Aorta (tissue), 5 donors: ENCODE measurements around the gene PPP3CB. TPM values are rescaled to one million over a fixed set of nuclear protein-coding genes. Genes with fewer than 3 reads are reported as not detected.
"Not testable (repeated sequence)": the region's sequence is repeated elsewhere in the genome, so short reads cannot be mapped to it uniquely, and the experiment has no call there.

Source experiments
- ATAC-seq: fragments of 200-7000 bp; cut with Tn5 transposase; one replicate; pipeline ENCODE4 v1.9.1; 2022; ENCODE audit warnings: moderate library complexity; ENCODE audit not compliant: low FRiP score
- DNase-seq, 2 donors: peaks; one replicate each; pipeline ENCODE4 v3.0.0-alpha.2; 2020
- H3K27ac ChIP-seq, 2 donors: one replicate each; pipeline ENCODE4 v1.5.1; 2013; ENCODE audit warnings: low read length in 2 of 2, mild to moderate bottlenecking in 2 of 2, moderate library complexity in 2 of 2, control low read depth in 1 of 2, inconsistent platforms in 1 of 2, low read depth in 1 of 2
- H3K27me3 ChIP-seq, 2 donors: one replicate each; pipeline ENCODE4 v1.6.1; 2013; ENCODE audit warnings: control low read depth in 1 of 2, low read length in 1 of 2, mild to moderate bottlenecking in 1 of 2, moderate library complexity in 1 of 2; ENCODE audit not compliant: insufficient read depth in 2 of 2, control insufficient read depth in 1 of 2
- H3K36me3 ChIP-seq, 2 donors: one replicate each; pipeline ENCODE4 v1.6.1; 2013; ENCODE audit warnings: control low read depth in 1 of 2, low read length in 1 of 2, mild to moderate bottlenecking in 1 of 2; ENCODE audit not compliant: insufficient read depth in 2 of 2, control insufficient read depth in 1 of 2
- H3K4me1 ChIP-seq, 2 donors: one replicate each; pipeline ENCODE4 v1.6.1; 2013; ENCODE audit warnings: low read length in 2 of 2, control low read depth in 1 of 2, mild to moderate bottlenecking in 1 of 2, moderate library complexity in 1 of 2; ENCODE audit not compliant: insufficient read depth in 2 of 2, control insufficient read depth in 1 of 2
- H3K4me3 ChIP-seq, 2 donors: one replicate each; pipeline ENCODE4 v1.5.1; 2013; ENCODE audit warnings: low read length in 2 of 2, control low read depth in 1 of 2, mild to moderate bottlenecking in 1 of 2
- H3K9me3 ChIP-seq: one replicate; pipeline ENCODE4 v1.6.1; 2013; ENCODE audit warnings: mild to moderate bottlenecking, low read length; ENCODE audit not compliant: control insufficient read depth
- WGBS, 2 donors: extraction: QIAGEN DNeasy Blood & Tissue Kit; methylation state at CpG; one replicate each; pipeline ENCODE4 v1.1.7; 2013; 5-methylcytosine and 5-hydroxymethylcytosine counted together
- intact Hi-C, 2 donors: fragments of 100-400 bp; cut with DNase I; formaldehyde crosslinking; loops; one replicate each; pipeline versions ENCODE4 v1.14.2 to v1.15.0; 2022
- polyA plus RNA-seq, 2 donors: library from polyadenylated mRNA; stranded (reverse); fragments of 200-250 nt; gene quantifications; one replicate each; pipeline ENCODE4 v1.2.3, GENCODE V29; 2013
- total RNA-seq, 2 donors: library from RNA; stranded (reverse); fragmentation: NEBNext Ultra II Directional; extraction: Animal tissue kit (Norgen Biotek cat#: 25700); gene quantifications; one replicate each; pipeline ENCODE4 v1.2.1, GENCODE V29; 2021
- donor health status: healthy with polysubstance abuse.
- donor health status: Bipolar disorder and iron deficiency.
- donor health status: DM: no; HTN: no; CAD: no.
- donor health status: DM: no; HTN: no; CAD: no.
- donor health status: DM: yes; HTN: yes; CAD: no.

Gene PPP3CB
- total and polyA plus RNA-seq, 4 donors: 39.7 to 65.6 (median 53.5) TPM

GRCh38 chr10:73406846-73407245 is 89.0 kb downstream of the PPP3CB start:
- H3K36me3 ChIP-seq: peaks cover 0 to 2% of the 10 kb centered on the region in 2 donors
- H3K4me1 ChIP-seq: no peaks in the 10 kb centered on the region
- ATAC-seq (no peak), DNase-seq (no peak)
- intact Hi-C loops: no loop called here
- no peak overlapping the region for H3K27ac ChIP-seq
- no peaks in the 10 kb centered on the region for H3K9me3 ChIP-seq
- no peak overlapping the region for H3K4me3 ChIP-seq
- 46 to 55% methylated on average over 5 of the region's 5 CpGs for WGBS, 2 donors
- H3K27me3 ChIP-seq: no peaks in the 10 kb centered on the region

DNA sequence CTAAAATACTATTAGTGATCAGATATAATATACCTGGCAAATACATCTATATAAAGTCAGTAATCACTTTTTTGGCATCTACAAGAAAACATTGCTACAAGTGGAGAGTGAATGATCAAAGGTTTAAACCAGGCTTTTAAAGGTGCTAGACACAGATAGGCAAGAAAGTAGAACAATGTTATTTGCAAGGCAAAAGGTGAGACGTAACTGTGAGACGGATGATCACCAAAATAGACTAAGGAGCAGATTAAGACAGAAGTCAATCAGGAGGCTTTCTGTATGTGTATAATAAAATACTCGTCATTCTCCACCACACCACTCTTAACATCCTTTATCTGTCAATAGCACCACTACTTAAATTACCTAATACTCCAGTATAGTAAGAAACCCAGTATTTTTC is 90.3 kb downstream of the PPP3CB start:
- 93 to 94% methylated on average over 3 of the region's 3 CpGs for WGBS, 2 donors
- H3K36me3 ChIP-seq: peaks cover under 1 to 2% of the 10 kb centered on the region in 2 donors
- intact Hi-C loops: no loop called here
- ATAC-seq (no peak), DNase-seq (no peak)
- no peak overlapping the region for H3K4me3 ChIP-seq
- no peaks in the 10 kb centered on the region for H3K4me1 ChIP-seq
- H3K9me3 ChIP-seq: no peaks in the 10 kb centered on the region
- H3K27me3 ChIP-seq: no peaks in the 10 kb centered on the region
- no peak overlapping the region for H3K27ac ChIP-seq

GRCh38 chr10:73404690-73405089 is 91.1 kb downstream of the PPP3CB start:
- Histone ChIP-seq H3K4me1 (no peaks in the 10 kb centered on the region), H3K27ac (no peak overlapping the region), H3K4me3 (no peak overlapping the region), H3K36me3 (peaks cover 2% of the 10 kb centered on the region in 2 donors), H3K9me3 (no peaks in the 10 kb centered on the region), H3K27me3 (no peaks in the 10 kb centered on the region)
- ATAC-seq (no peak), DNase-seq (no peak)
- intact Hi-C loops: no loop called here
- 96% methylated on average over 9 of the region's 9 CpGs for WGBS, 2 donors

GRCh38 chr10:73401636-73402035 is 94.2 kb downstream of the PPP3CB start:
- DNase-seq: no peak
- Histone ChIP-seq H3K4me1 (no peaks in the 10 kb centered on the region), H3K4me3 (no peak overlapping the region), H3K27ac (no peak overlapping the region), H3K36me3 (peaks cover 2 to 3% of the 10 kb centered on the region in 2 donors), H3K9me3 (no peaks in the 10 kb centered on the region), H3K27me3 (no peaks in the 10 kb centered on the region)
- 93 to 98% methylated on average over 6 of the region's 6 CpGs for WGBS, 2 donors
- intact Hi-C loops: no loop called here
- no peak for ATAC-seq

DNA sequence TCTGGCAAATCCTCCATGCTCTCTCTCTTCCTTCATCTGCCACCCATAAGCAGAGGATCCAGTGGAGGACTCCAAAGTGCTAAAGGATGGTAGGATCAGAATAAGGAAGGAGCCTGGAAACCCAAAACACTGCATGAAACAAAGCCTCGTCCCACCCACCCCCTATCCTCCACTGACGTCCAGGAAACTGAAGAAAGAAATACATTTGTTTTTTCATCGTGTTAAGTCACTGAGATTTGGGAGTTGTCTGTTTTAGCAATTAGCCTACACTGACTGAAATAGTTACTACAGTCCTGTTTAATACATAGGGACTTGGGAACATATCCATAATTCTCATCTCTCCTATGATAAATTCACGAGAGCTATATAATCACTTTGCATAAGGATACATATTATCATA is 96.8 kb downstream of the PPP3CB start:
- no peaks in the 10 kb centered on the region for H3K27me3 ChIP-seq
- ATAC-seq: no peak
- intact Hi-C loops: no loop called here
- H3K36me3 ChIP-seq: peaks cover 3 to 5% of the 10 kb centered on the region in 2 donors
- H3K4me3 ChIP-seq: no peak overlapping the region
- no peak overlapping the region for H3K27ac ChIP-seq
- no peaks in the 10 kb centered on the region for H3K4me1 ChIP-seq
- WGBS, 2 donors: 64 to 74% methylated on average over 4 of the region's 4 CpGs
- DNase-seq: no peak
- H3K9me3 ChIP-seq: no peaks in the 10 kb centered on the region

- DNase-seq (no peak), ATAC-seq (no peak)
- H3K27me3 ChIP-seq: no peaks in the 10 kb centered on the region
- WGBS, 2 donors: 97% methylated on average over 6 of the region's 6 CpGs
- no peak overlapping the region for H3K27ac ChIP-seq
- H3K9me3 ChIP-seq: no peaks in the 10 kb centered on the region
- intact Hi-C loops: no loop called here
- H3K4me1 ChIP-seq: no peaks in the 10 kb centered on the region
- H3K4me3 ChIP-seq: no peak overlapping the region
- H3K36me3 ChIP-seq: peaks cover 3 to 5% of the 10 kb centered on the region in 2 donors
Measured at GRCh38 chr10:73398024-73398423, 97.8 kb downstream of the PPP3CB start.

GRCh38 chr10:73394325-73394724 is 101.5 kb downstream of the PPP3CB start:
- H3K27ac ChIP-seq, H3K4me3 ChIP-seq, H3K27me3 ChIP-seq, H3K9me3 ChIP-seq, intact Hi-C loops, DNase-seq, ATAC-seq, H3K36me3 ChIP-seq, H3K4me1 ChIP-seq: not testable (repeated sequence)
- 97 to 99% methylated on average over 3 of the region's 4 CpGs for WGBS, 2 donors

- WGBS, 2 donors: 80 to 84% methylated on average over 4 of the region's 4 CpGs
- ATAC-seq (no peak), DNase-seq (no peak)
- Histone ChIP-seq H3K27me3 (no peaks in the 10 kb centered on the region), H3K4me3 (no peak overlapping the region), H3K9me3 (no peaks in the 10 kb centered on the region), H3K27ac (no peak overlapping the region), H3K36me3 (peaks cover 3 to 13% of the 10 kb centered on the region in 2 donors), H3K4me1 (peaks cover 0 to 2% of the 10 kb centered on the region in 2 donors)
- intact Hi-C loops: no loop called here
Measured at GRCh38 chr10:73388228-73388627, 107.6 kb downstream of the PPP3CB start.

GRCh38 chr10:73386583-73386982 is 109.2 kb downstream of the PPP3CB start:
- Histone ChIP-seq H3K4me3 (no peak overlapping the region), H3K27ac (no peak overlapping the region), H3K9me3 (no peaks in the 10 kb centered on the region), H3K36me3 (peaks cover 5 to 13% of the 10 kb centered on the region in 2 donors), H3K4me1 (peaks cover 0 to 2% of the 10 kb centered on the region in 2 donors), H3K27me3 (no peaks in the 10 kb centered on the region)
- ATAC-seq (no peak), DNase-seq (no peak)
- WGBS, 2 donors: 93 to 95% methylated on average over 7 of the region's 7 CpGs
- intact Hi-C loops: no loop called here
